ENCODE measurements around the gene ZNF565.

- no peak for TF ChIP-seq CTCF (IDR thresholded peaks at IDR 0.05)
- TF ChIP-seq EZH2 (IDR thresholded peaks at IDR 0.05): no peak
- TF ChIP-seq EZH2phosphoT487 (IDR thresholded peaks at IDR 0.05): no peak
Observed at GRCh38 chr19:36225219-36225892, 10.9 kb upstream of the ZNF565 start.

All from neural progenitor cell (in vitro differentiated cells).